Spleen (tissue), 7 donors: ENCODE measurements around the gene CLEC3B.

Experiments used
- CTCF ChIP-seq, 11 experiments: fragments of 200-600 bp in 7 of 11; fragments of 450-650 bp in 4 of 11; sonication (generic) in 4 of 11; IDR thresholded peaks in 8 of 11; conservative IDR thresholded peaks in 3 of 11; 1 replicate in 7 of 11; 2 replicates in 4 of 11; pipeline versions ENCODE4 v1.4.0 to v1.8.0; 2016 to 2021; ENCODE audit warnings: antibody characterized with exemption in 11 of 11, inconsistent platforms in 4 of 11, mild to moderate bottlenecking in 1 of 11
- POLR2A ChIP-seq, 3 donors: fragments of 450-650 bp; IDR thresholded peaks; one replicate each; pipeline ENCODE4 v1.5.1; 2017; ENCODE audit warnings: antibody characterized with exemption in 3 of 3, mild to moderate bottlenecking in 1 of 3
- POLR2AphosphoS5 ChIP-seq, 3 donors: sonication (generic); formaldehyde crosslinking; IDR thresholded peaks; one replicate each; pipeline ENCODE4 v1.5.1; 2017; ENCODE audit warnings: antibody characterized with exemption in 3 of 3
- donor health status: DM: no; HTN: no; CAD: no; lungs with moderate emphysema.
- donor health status: DM: no; HTN: no; CAD: no.
- donor health status: DM: no; HTN: no; CAD: no.

GRCh38 chr3:44999782-45000181 is 26.3 kb upstream of the CLEC3B start:
- TF ChIP-seq CTCF (IDR thresholded peaks at IDR 0.05 in 8 of 11, conservative IDR thresholded peaks at IDR 0.05 in 3 of 11) = no peak
- TF ChIP-seq POLR2AphosphoS5 (IDR thresholded peaks at IDR 0.05) = no peak
- TF ChIP-seq POLR2A (IDR thresholded peaks at IDR 0.05) = no peak
